ENCODE measurements around the gene MOCS1.

The MOCS1 gene

DNA sequence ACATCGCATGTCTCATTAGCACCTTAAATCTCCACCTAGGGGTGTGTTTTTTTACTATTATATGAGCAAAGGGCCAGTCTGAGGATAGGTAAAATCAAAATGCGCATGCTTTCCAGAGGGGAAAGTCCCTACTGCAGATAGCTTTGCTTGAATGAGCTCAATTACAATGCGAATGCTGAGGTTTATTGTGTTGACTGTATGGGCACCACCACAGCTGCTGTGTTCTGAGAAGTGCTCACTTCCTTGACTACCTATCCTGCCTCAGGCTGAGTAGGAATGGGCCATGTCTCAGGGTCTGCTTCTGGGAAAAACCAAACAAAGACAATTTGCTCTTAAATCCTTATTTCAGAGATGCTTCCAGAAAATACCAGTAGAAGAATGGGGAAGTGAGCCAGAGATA is 36.6 kb downstream of the MOCS1 start:
- no peaks in the 10 kb centered on the region for H3K27me3 ChIP-seq (replicated peaks; ENCODE audit: control insufficient read depth, insufficient read depth, low read length, poor library complexity, severe bottlenecking)
- no peaks in the 10 kb centered on the region for H3K36me3 ChIP-seq (ENCODE audit: control insufficient read depth, insufficient read depth, low read length)
- no peak for DNase-seq
- no peak overlapping the region for H3K27ac ChIP-seq (ENCODE audit: insufficient read depth, low read length, poor library complexity, severe bottlenecking)
- no peaks in the 10 kb centered on the region for H3K4me1 ChIP-seq (ENCODE audit: control insufficient read depth, insufficient read depth, low read length, poor library complexity, severe bottlenecking)
- no peaks in the 10 kb centered on the region for H3K9me3 ChIP-seq (ENCODE audit: control insufficient read depth, low read length)
- no peak overlapping the region for H3K4me3 ChIP-seq (ENCODE audit: insufficient read depth, low read depth, low read length, poor library complexity, severe bottlenecking)

DNA sequence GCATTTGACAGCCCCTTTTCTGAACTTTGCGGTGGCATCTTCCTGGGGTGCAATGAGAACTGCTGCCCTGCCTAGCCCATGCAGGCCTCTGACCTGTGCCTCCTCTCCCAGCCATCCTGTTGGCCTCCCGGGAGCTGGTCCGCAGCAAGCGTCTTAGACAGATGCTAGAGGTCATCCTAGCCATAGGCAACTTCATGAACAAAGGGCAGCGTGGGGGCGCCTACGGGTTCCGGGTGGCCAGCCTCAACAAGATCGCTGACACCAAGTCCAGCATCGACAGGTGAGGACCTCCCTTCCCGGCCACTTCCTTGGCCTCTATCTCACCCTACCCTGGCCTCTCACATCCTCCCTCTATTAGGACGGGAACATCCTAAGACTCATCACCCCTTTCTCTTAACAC is 37.6 kb downstream of the MOCS1 start:
- no peak overlapping the region for H3K27ac ChIP-seq (ENCODE audit: insufficient read depth, low read length, poor library complexity, severe bottlenecking)
- H3K4me1 ChIP-seq (ENCODE audit: control insufficient read depth, insufficient read depth, low read length, poor library complexity, severe bottlenecking) = no peaks in the 10 kb centered on the region
- H3K9me3 ChIP-seq (ENCODE audit: control insufficient read depth, low read length) = no peaks in the 10 kb centered on the region
- no peaks in the 10 kb centered on the region for H3K27me3 ChIP-seq (replicated peaks; ENCODE audit: control insufficient read depth, insufficient read depth, low read length, poor library complexity, severe bottlenecking)
- DNase-seq = no peak
- no peak overlapping the region for H3K4me3 ChIP-seq (ENCODE audit: insufficient read depth, low read depth, low read length, poor library complexity, severe bottlenecking)
- no peaks in the 10 kb centered on the region for H3K36me3 ChIP-seq (ENCODE audit: control insufficient read depth, insufficient read depth, low read length)

DNA sequence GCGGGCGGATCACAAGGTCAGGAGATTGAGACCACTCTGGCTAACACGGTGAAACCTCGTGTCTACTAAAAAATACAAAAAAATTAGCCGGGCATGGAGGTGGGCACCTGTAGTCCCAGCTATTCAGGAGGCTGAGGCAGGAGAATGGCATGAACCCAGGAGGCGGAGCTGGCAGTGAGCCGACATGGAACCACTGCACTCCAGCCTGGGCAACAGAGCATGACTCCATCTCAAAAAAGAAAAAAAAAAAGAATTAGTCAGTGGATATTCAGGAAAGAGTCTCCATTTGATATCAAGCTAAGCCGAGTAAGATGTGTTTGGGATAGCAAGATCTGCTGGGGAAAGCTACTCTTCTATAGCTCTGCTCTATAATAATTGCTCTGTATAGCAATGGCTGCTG is 41.0 kb downstream of the MOCS1 start:
- no peak overlapping the region for H3K4me3 ChIP-seq (ENCODE audit: insufficient read depth, low read depth, low read length, poor library complexity, severe bottlenecking)
- no peak overlapping the region for H3K27ac ChIP-seq (ENCODE audit: insufficient read depth, low read length, poor library complexity, severe bottlenecking)
- H3K4me1 ChIP-seq (ENCODE audit: control insufficient read depth, insufficient read depth, low read length, poor library complexity, severe bottlenecking) = no peaks in the 10 kb centered on the region
- no peaks in the 10 kb centered on the region for H3K9me3 ChIP-seq (ENCODE audit: control insufficient read depth, low read length)
- no peak for DNase-seq
- no peaks in the 10 kb centered on the region for H3K36me3 ChIP-seq (ENCODE audit: control insufficient read depth, insufficient read depth, low read length)
- no peaks in the 10 kb centered on the region for H3K27me3 ChIP-seq (replicated peaks; ENCODE audit: control insufficient read depth, insufficient read depth, low read length, poor library complexity, severe bottlenecking)

DNA sequence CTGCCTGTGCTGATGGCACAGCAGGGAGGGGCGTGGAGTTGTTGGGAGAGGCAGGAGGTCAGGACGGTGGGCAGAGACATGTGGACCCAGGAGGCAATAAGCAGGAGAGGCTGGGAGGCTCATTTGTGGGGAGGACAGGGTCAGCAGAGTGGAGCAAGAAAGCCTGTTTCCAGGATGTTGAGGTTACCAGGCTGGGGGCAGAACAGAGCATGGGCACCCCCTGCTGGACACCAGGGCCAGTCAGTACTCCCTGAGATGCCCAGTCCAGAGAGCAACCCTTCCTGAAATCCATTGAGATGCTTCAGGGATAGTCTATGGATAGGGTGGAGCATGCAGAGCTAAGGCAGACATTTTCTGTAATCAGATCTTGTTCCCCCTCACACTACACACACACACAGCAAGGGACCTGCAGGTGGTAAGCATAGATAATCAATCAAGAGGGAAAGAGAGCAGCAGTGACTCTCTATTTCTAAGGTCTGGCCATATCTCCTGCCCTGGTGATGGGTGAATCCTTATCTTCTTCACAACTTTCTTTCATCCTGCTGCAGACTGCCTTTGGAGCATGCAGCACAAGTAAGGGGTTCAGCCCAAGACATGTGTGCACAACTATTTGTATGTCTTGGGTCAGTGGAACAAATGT is 41.7 kb downstream of the MOCS1 start:
- H3K27me3 ChIP-seq (replicated peaks; ENCODE audit: control insufficient read depth, insufficient read depth, low read length, poor library complexity, severe bottlenecking) = no peaks in the 10 kb centered on the region
- no peak for DNase-seq
- H3K4me1 ChIP-seq (ENCODE audit: control insufficient read depth, insufficient read depth, low read length, poor library complexity, severe bottlenecking) = no peaks in the 10 kb centered on the region
- no peak overlapping the region for H3K4me3 ChIP-seq (ENCODE audit: insufficient read depth, low read depth, low read length, poor library complexity, severe bottlenecking)
- no peaks in the 10 kb centered on the region for H3K36me3 ChIP-seq (ENCODE audit: control insufficient read depth, insufficient read depth, low read length)
- no peaks in the 10 kb centered on the region for H3K9me3 ChIP-seq (ENCODE audit: control insufficient read depth, low read length)
- no peak overlapping the region for H3K27ac ChIP-seq (ENCODE audit: insufficient read depth, low read length, poor library complexity, severe bottlenecking)

DNA sequence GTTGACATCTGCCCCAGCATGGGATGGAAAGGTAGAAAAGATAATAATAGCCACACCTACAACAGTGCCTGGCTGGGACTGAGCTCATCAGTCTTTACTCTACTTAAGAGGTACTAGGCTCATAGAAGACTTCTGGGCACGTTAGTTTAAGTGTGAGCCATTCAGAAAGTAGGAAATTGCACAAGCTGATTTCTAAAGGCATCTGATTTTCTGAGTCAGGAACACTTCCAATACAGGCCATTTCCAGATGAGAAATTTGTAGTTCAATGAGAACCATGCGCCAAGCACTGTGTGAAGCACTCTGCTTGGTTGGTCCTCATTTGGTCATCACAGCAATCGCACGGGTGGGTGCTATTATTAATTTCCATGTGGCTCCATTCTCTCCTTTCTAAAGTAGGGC is 42.3 kb downstream of the MOCS1 start:
- no peak for DNase-seq
- Histone ChIP-seq H3K36me3 (ENCODE audit: control insufficient read depth, insufficient read depth, low read length) (no peaks in the 10 kb centered on the region), H3K4me1 (ENCODE audit: control insufficient read depth, insufficient read depth, low read length, poor library complexity, severe bottlenecking) (no peaks in the 10 kb centered on the region), H3K4me3 (ENCODE audit: insufficient read depth, low read depth, low read length, poor library complexity, severe bottlenecking) (no peak overlapping the region), H3K27ac (ENCODE audit: insufficient read depth, low read length, poor library complexity, severe bottlenecking) (no peak overlapping the region), H3K27me3 (replicated peaks; ENCODE audit: control insufficient read depth, insufficient read depth, low read length, poor library complexity, severe bottlenecking) (no peaks in the 10 kb centered on the region), H3K9me3 (ENCODE audit: control insufficient read depth, low read length) (no peaks in the 10 kb centered on the region)

DNA sequence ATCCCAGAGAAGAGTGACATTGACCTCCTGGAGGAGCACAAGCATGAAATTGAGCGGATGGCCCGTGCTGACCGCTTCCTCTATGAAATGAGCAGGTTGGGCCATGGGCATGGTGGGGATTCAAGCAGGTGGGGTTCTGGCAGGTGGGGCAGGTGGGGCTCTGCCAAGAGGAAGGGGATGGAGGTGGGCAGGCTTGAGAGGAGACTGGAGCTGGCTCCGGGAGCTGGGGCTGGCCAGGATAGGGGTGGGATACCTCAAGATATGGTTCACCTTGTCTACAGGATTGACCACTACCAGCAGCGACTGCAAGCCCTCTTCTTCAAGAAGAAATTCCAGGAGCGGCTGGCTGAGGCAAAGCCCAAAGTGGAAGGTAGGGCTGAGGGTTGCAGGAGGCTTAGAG is 42.9 kb downstream of the MOCS1 start:
- Histone ChIP-seq H3K4me3 (ENCODE audit: insufficient read depth, low read depth, low read length, poor library complexity, severe bottlenecking) (no peak overlapping the region), H3K9me3 (ENCODE audit: control insufficient read depth, low read length) (no peaks in the 10 kb centered on the region), H3K4me1 (ENCODE audit: control insufficient read depth, insufficient read depth, low read length, poor library complexity, severe bottlenecking) (no peaks in the 10 kb centered on the region), H3K27ac (ENCODE audit: insufficient read depth, low read length, poor library complexity, severe bottlenecking) (no peak overlapping the region), H3K27me3 (replicated peaks; ENCODE audit: control insufficient read depth, insufficient read depth, low read length, poor library complexity, severe bottlenecking) (no peaks in the 10 kb centered on the region), H3K36me3 (ENCODE audit: control insufficient read depth, insufficient read depth, low read length) (no peaks in the 10 kb centered on the region)
- no peak for DNase-seq

DNA sequence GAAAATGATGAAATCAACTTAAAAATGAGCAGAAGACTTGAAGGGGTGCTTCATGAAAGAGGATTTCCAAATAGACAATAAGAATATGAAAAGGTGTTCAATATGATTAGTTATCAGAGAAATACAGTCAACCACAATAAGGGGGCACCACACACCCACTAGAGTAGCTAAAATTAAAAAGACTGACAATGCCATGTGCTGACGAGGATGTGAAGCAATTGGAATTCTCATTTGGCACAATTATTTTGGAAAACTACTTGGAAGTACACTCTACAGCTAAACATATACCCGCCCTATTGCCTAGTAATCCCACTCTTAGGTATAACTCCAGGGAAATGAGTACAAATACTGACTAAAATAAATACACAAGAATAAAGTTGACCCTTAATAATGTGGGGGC is 45.0 kb downstream of the MOCS1 start:
- no peaks in the 10 kb centered on the region for H3K27me3 ChIP-seq (replicated peaks; ENCODE audit: control insufficient read depth, insufficient read depth, low read length, poor library complexity, severe bottlenecking)
- no peaks in the 10 kb centered on the region for H3K36me3 ChIP-seq (ENCODE audit: control insufficient read depth, insufficient read depth, low read length)
- no peak for DNase-seq
- no peak overlapping the region for H3K27ac ChIP-seq (ENCODE audit: insufficient read depth, low read length, poor library complexity, severe bottlenecking)
- no peaks in the 10 kb centered on the region for H3K9me3 ChIP-seq (ENCODE audit: control insufficient read depth, low read length)
- H3K4me3 ChIP-seq (ENCODE audit: insufficient read depth, low read depth, low read length, poor library complexity, severe bottlenecking) = no peak overlapping the region
- no peaks in the 10 kb centered on the region for H3K4me1 ChIP-seq (ENCODE audit: control insufficient read depth, insufficient read depth, low read length, poor library complexity, severe bottlenecking)

DNA sequence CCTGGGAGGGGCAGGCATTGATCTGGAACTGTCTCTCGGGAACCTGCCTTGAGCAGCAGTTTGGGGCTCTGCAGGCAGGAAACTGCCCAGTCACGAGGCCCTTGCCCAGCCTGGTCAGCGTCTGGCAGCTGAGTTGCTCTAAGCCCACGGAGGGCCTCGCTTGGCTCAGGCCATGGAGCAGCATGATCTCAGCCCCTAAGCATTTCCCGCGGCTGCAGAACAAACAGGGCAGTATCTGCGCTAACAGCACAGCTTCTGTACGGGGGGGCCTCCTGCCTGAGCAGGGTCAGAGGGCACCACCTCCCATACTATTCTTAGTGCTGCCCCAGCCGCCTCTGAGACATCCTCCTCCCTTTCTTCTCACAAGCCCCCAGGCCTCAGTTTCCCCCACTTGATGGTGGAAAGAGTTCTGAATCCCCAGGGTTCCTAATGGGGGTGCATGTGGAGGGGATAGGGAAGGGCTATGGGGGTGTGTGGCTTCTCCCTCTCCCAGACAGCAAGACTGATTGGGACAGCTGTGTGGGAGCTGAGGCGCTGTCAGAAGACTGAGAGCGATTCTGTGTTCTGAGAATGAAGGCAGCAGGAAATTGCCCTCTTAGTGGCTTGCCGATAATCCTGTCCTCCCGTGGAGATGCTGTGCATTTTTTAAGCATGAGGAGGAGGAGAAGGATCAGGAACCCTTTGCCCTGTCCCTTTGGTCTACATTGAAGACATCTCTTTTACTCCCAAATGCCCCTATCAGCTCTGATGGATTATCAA is 46.4 kb downstream of the MOCS1 start:
- Histone ChIP-seq H3K27me3 (replicated peaks; ENCODE audit: control insufficient read depth, insufficient read depth, low read length, poor library complexity, severe bottlenecking) (no peaks in the 10 kb centered on the region), H3K4me3 (ENCODE audit: insufficient read depth, low read depth, low read length, poor library complexity, severe bottlenecking) (no peak overlapping the region), H3K27ac (ENCODE audit: insufficient read depth, low read length, poor library complexity, severe bottlenecking) (no peak overlapping the region), H3K9me3 (ENCODE audit: control insufficient read depth, low read length) (no peaks in the 10 kb centered on the region), H3K36me3 (ENCODE audit: control insufficient read depth, insufficient read depth, low read length) (no peaks in the 10 kb centered on the region), H3K4me1 (ENCODE audit: control insufficient read depth, insufficient read depth, low read length, poor library complexity, severe bottlenecking) (no peaks in the 10 kb centered on the region)
- DNase-seq = no peak

DNA sequence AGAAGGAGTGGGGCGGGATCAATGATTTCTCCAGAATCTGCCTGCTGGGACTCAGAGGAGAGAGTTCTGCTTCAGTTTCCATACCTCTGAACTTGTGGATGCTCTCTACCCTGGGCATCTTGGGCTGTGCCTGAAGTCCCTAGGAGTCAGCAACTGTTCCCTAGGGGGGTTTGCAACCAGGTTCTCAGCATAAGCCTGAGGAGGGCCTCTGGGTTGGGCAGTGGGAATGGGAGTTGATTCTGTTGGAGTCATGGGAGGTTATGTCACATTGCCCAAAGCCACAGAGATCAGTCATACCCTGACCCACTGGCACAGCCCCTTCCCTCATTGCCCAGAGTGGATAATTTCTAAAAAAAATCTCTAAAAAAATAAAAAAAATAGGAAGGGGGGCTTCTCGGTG is 47.4 kb downstream of the MOCS1 start:
- no peaks in the 10 kb centered on the region for H3K4me1 ChIP-seq (ENCODE audit: control insufficient read depth, insufficient read depth, low read length, poor library complexity, severe bottlenecking)
- H3K4me3 ChIP-seq (ENCODE audit: insufficient read depth, low read depth, low read length, poor library complexity, severe bottlenecking) = no peak overlapping the region
- H3K27me3 ChIP-seq (replicated peaks; ENCODE audit: control insufficient read depth, insufficient read depth, low read length, poor library complexity, severe bottlenecking) = no peaks in the 10 kb centered on the region
- no peak for DNase-seq
- no peaks in the 10 kb centered on the region for H3K9me3 ChIP-seq (ENCODE audit: control insufficient read depth, low read length)
- H3K36me3 ChIP-seq (ENCODE audit: control insufficient read depth, insufficient read depth, low read length) = no peaks in the 10 kb centered on the region
- no peak overlapping the region for H3K27ac ChIP-seq (ENCODE audit: insufficient read depth, low read length, poor library complexity, severe bottlenecking)

DNA sequence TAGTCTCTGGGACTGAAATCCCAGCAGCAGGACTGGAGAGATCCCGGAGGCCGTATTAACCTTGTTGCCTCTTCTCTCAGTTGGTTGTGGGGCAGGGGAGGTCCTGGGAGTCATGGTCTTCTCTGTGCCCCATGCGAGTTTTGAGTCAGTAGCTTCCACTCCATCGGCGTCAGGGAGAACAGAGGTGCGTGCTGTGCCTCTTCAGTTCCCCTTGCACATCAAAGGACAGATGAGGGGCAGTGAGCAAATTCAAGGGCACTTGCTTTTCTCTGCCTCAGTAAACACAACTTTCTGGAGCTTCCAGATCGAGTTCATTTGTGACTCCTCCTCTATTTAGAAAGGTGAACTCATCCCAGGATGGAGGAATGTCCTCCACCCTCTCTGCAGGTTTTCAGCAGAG is 48.6 kb downstream of the MOCS1 start:
- H3K36me3 ChIP-seq (ENCODE audit: control insufficient read depth, insufficient read depth, low read length) = no peaks in the 10 kb centered on the region
- H3K4me3 ChIP-seq (ENCODE audit: insufficient read depth, low read depth, low read length, poor library complexity, severe bottlenecking) = no peak overlapping the region
- no peaks in the 10 kb centered on the region for H3K27me3 ChIP-seq (replicated peaks; ENCODE audit: control insufficient read depth, insufficient read depth, low read length, poor library complexity, severe bottlenecking)
- DNase-seq = no peak
- no peak overlapping the region for H3K27ac ChIP-seq (ENCODE audit: insufficient read depth, low read length, poor library complexity, severe bottlenecking)
- H3K9me3 ChIP-seq (ENCODE audit: control insufficient read depth, low read length) = no peaks in the 10 kb centered on the region
- no peaks in the 10 kb centered on the region for H3K4me1 ChIP-seq (ENCODE audit: control insufficient read depth, insufficient read depth, low read length, poor library complexity, severe bottlenecking)
